ENCODE results near the gene NEK7. TPM values are rescaled to one million over a fixed set of nuclear protein-coding genes. Genes with fewer than 3 reads are reported as not detected.

Gene NEK7
- total and polyA plus RNA-seq, 2 of the 4 experiments (the other 2 are of a cell fraction), result 89.0 to 467 TPM

- Histone ChIP-seq H4K5ac (ENCODE audit: low read depth, low read length) (no peak overlapping the region), H2AK9ac (replicated peaks; ENCODE audit: low read depth, low read length, poor library complexity) (no peak overlapping the region), H3K4me1 (ENCODE audit: control insufficient read depth, insufficient read depth, low read length) (peaks cover 2% of the 10 kb centered on the region; the same call in 1 of the 2 replicates), H3K4me3 (ENCODE audit: insufficient read depth, low read depth, low read length) (no peak overlapping the region), H3K14ac (replicated peaks; ENCODE audit: low read depth, low read length) (no peak overlapping the region), H3K18ac (ENCODE audit: low read depth, low read length) (no peak overlapping the region), H3K9ac (ENCODE audit: low read depth, low read length) (no peak overlapping the region), H3K79me1 (ENCODE audit: low read depth in 1 of 2, low read length in 2 of 2) (no peaks in the 10 kb centered on the region), H2BK15ac (ENCODE audit: low read depth, low read length) (no peak overlapping the region), H3K4ac (ENCODE audit: low read depth, low read length) (no peak overlapping the region), H3K9me1 (ENCODE audit: insufficient read depth, low read length) (no peaks in the 10 kb centered on the region), H3K9me3 (ENCODE audit: control insufficient read depth, insufficient read depth, low read length) (no peaks in the 10 kb centered on the region), H3K4me2 (ENCODE audit: low read depth, low read length) (no peak overlapping the region), H2BK20ac (ENCODE audit: low read depth, low read length) (no peak overlapping the region), H4K20me1 (ENCODE audit: insufficient read depth, low read length) (no peaks in the 10 kb centered on the region), H2BK120ac (ENCODE audit: low read depth, low read length) (no peak overlapping the region), H3K27me3 (ENCODE audit: control insufficient read depth, insufficient read depth, low read length) (no peaks in the 10 kb centered on the region), H3K27ac (ENCODE audit: insufficient read depth, low read length) (no peak overlapping the region), H4K91ac (ENCODE audit: insufficient read depth, low read depth, low read length) (no peak overlapping the region), H3K23ac (ENCODE audit: low read depth, low read length) (no peak overlapping the region), H2BK5ac (ENCODE audit: low read depth, low read length, poor library complexity, severe bottlenecking) (no peak overlapping the region), H3K36me3 (ENCODE audit: control insufficient read depth, insufficient read depth, low read length) (no peaks in the 10 kb centered on the region), H2AK5ac (ENCODE audit: low read depth, low read length) (no peak overlapping the region), H2AFZ (replicated peaks; ENCODE audit: low read length, poor library complexity) (no peak overlapping the region), H4K8ac (ENCODE audit: low read depth in 2 of 2, low read length in 2 of 2) (no peak overlapping the region), H3K56ac (ENCODE audit: extremely low read depth, insufficient read depth, low read length) (no peak overlapping the region)
- CTCF ChIA-PET, result no interaction called here
- in situ Hi-C loops (cut with MboI; ENCODE audit: low sequenced_read_pairs), result loop anchor here (10.0 kb wide), 2 partner anchors 355 to 575 kb away; no protein-coding TSS in a partner anchor
- BruUV-seq (replicated peaks), result no TSS peak
- intact Hi-C loops (cut with micrococcal nuclease), result no loop called here
- no peak for ATAC-seq (ENCODE audit: low read depth)
- no peak for DNase-seq
- POLR2A ChIA-PET (ENCODE audit: unreplicated experiment), result no interaction called here
- TF ChIP-seq BHLHE40 (IDR thresholded peaks at IDR 0.05; ENCODE audit: low read depth, low read length) (no peak), MXI1 (IDR thresholded peaks at IDR 0.05; ENCODE audit: borderline replicate concordance, low read depth, low read length) (no peak), RCOR1 (IDR thresholded peaks at IDR 0.05; ENCODE audit: insufficient replicate concordance, low read length) (no peak), MAFK (IDR thresholded peaks at IDR 0.05; ENCODE audit: low read depth, low read length) (no peak), NFE2L2 (IDR thresholded peaks at IDR 0.05; ENCODE audit: low read depth, low read length) (no peak), SMC3 (IDR thresholded peaks at IDR 0.05; ENCODE audit: low read depth, low read length) (no peak), ELK1 (IDR thresholded peaks at IDR 0.05; ENCODE audit: borderline replicate concordance, low read depth, low read length) (no peak), MAZ (IDR thresholded peaks at IDR 0.05; ENCODE audit: borderline replicate concordance, low read depth, low read length) (no peak), RAD21 (IDR thresholded peaks at IDR 0.05; ENCODE audit: low read length) (no peak), RFX5 (IDR thresholded peaks at IDR 0.05; ENCODE audit: low read depth, low read length) (no peak), USF2 (IDR thresholded peaks at IDR 0.05; ENCODE audit: low read depth, low read length) (no peak), CHD1 (IDR thresholded peaks at IDR 0.05; ENCODE audit: low read depth, low read length) (no peak)
- dilution Hi-C loops (cut with HindIII; ENCODE audit: low sequenced_read_pairs, unreplicated experiment), result no loop called here
These were observed 47.5 kb upstream of the NEK7 start for GRCh38 chr1:198109371-198109715.
